H9 (cell line): ENCODE measurements around the gene TMBIM6. TPM values are rescaled to one million over a fixed set of nuclear protein-coding genes. Genes with fewer than 3 reads are reported as not detected.
A peak's percentile ranks its signal among the peaks of the same experiment; 100 is the strongest.

Experiments used
- DNase-seq: peaks from one replicate; pipeline ENCODE4 v3.0.0-alpha.2; 2017
- H2AFZ ChIP-seq: one replicate; pipeline ENCODE4 v1.6.1; 2013; ENCODE audit warnings: mild to moderate bottlenecking, low read length, control low read depth, moderate library complexity
- H2AK5ac ChIP-seq: 2 replicates; pipeline ENCODE4 v1.6.1; 2013; ENCODE audit warnings: low read length, control low read depth, mixed read lengths; ENCODE audit not compliant: insufficient read length
- H2BK120ac ChIP-seq: one replicate; pipeline ENCODE4 v1.6.1; 2013; ENCODE audit warnings: low read depth, mild to moderate bottlenecking, low read length, control low read depth, inconsistent platforms; ENCODE audit not compliant: poor library complexity, severe bottlenecking
- H2BK12ac ChIP-seq: 2 replicates; pipeline ENCODE4 v1.6.1; 2013; ENCODE audit warnings: low read length, control low read depth, mixed read lengths, low read depth; ENCODE audit not compliant: insufficient read length
- H2BK15ac ChIP-seq: 2 replicates; pipeline ENCODE4 v1.6.1; 2013; ENCODE audit warnings: low read depth, low read length, control low read depth
- H2BK20ac ChIP-seq: one replicate; pipeline ENCODE4 v1.6.1; 2013; ENCODE audit warnings: low read depth, mild to moderate bottlenecking, low read length, control low read depth, inconsistent platforms; ENCODE audit not compliant: poor library complexity, severe bottlenecking
- H2BK5ac ChIP-seq: 2 replicates; pipeline ENCODE4 v1.6.1; 2013; ENCODE audit warnings: low read length, control low read depth, mixed read lengths; ENCODE audit not compliant: insufficient read length
- H3K14ac ChIP-seq: 2 replicates; pipeline ENCODE4 v1.6.1; 2013; ENCODE audit warnings: low read length, control low read depth; ENCODE audit not compliant: insufficient read depth
- H3K18ac ChIP-seq: 2 replicates; pipeline ENCODE4 v1.6.1; 2013; ENCODE audit warnings: low read depth, mild to moderate bottlenecking, mixed read lengths, low read length, control low read depth; ENCODE audit not compliant: insufficient read length
- H3K23ac ChIP-seq: 2 replicates; pipeline ENCODE4 v1.6.1; 2013; ENCODE audit warnings: low read length, control low read depth, mixed read lengths, low read depth; ENCODE audit not compliant: insufficient read length
- H3K23me2 ChIP-seq: 2 replicates; pipeline ENCODE4 v1.6.1; 2013; ENCODE audit warnings: low read depth, mild to moderate bottlenecking, mixed read lengths, low read length, control low read depth; ENCODE audit not compliant: insufficient read length, poor library complexity, severe bottlenecking
- H3K27ac ChIP-seq: 2 replicates; pipeline ENCODE4 v1.5.1; 2013; ENCODE audit warnings: low read length, control low read depth, mixed read lengths, low read depth; ENCODE audit not compliant: insufficient read length
- H3K27me3 ChIP-seq: 2 replicates; pipeline ENCODE4 v1.6.1; 2013; ENCODE audit warnings: low read length, control low read depth, inconsistent platforms; ENCODE audit not compliant: insufficient read depth
- H3K4ac ChIP-seq: 2 replicates; pipeline ENCODE4 v1.6.1; 2013; ENCODE audit warnings: low read depth, mild to moderate bottlenecking, control low read depth, inconsistent platforms, low read length, moderate library complexity
- H3K4me1 ChIP-seq: 2 replicates; pipeline ENCODE4 v1.6.1; 2013; ENCODE audit warnings: low read length, control low read depth, inconsistent platforms; ENCODE audit not compliant: insufficient read depth
- H3K4me2 ChIP-seq: 2 replicates; pipeline ENCODE4 v1.6.1; 2013; ENCODE audit warnings: low read length, control low read depth, mixed read lengths; ENCODE audit not compliant: insufficient read length, insufficient read depth
- H3K56ac ChIP-seq: 2 replicates; pipeline ENCODE4 v1.6.1; 2013; ENCODE audit warnings: low read depth, mild to moderate bottlenecking, mixed read lengths, low read length, control low read depth; ENCODE audit not compliant: insufficient read length
- H3K79me1 ChIP-seq: 2 replicates; pipeline ENCODE4 v1.6.1; 2013; ENCODE audit warnings: low read depth, mild to moderate bottlenecking, moderate library complexity, low read length, control low read depth, inconsistent platforms; ENCODE audit not compliant: insufficient read depth, poor library complexity, severe bottlenecking
- H3K79me2 ChIP-seq: 2 replicates; pipeline ENCODE4 v1.6.1; 2013; ENCODE audit warnings: low read length, control low read depth, inconsistent platforms; ENCODE audit not compliant: insufficient read depth
- H3K9ac ChIP-seq: 2 replicates; pipeline ENCODE4 v1.6.1; 2013; ENCODE audit warnings: low read length, control low read depth, mixed read lengths; ENCODE audit not compliant: insufficient read length; ENCODE audit errors: extremely low read depth
- H3K9me3 ChIP-seq: one replicate; pipeline ENCODE4 v1.6.1; 2013; ENCODE audit warnings: low read depth, low read length, inconsistent platforms; ENCODE audit not compliant: control insufficient read depth
- H3T11ph ChIP-seq: one replicate; pipeline ENCODE4 v1.6.1; 2013; ENCODE audit warnings: mild to moderate bottlenecking, low read length, control low read depth, inconsistent platforms
- H4K20me1 ChIP-seq: one replicate; pipeline ENCODE4 v1.6.1; 2013; ENCODE audit not compliant: control insufficient read depth, insufficient read length, insufficient read depth
- H4K5ac ChIP-seq: 2 replicates; pipeline ENCODE4 v1.6.1; 2013; ENCODE audit warnings: low read depth, mild to moderate bottlenecking, mixed read lengths, low read length, control low read depth; ENCODE audit not compliant: insufficient read length
- H4K8ac ChIP-seq: replicated peaks from 2 replicates; pipeline ENCODE4 v1.6.1; 2013; ENCODE audit warnings: low read length, control low read depth, mixed read lengths, low read depth; ENCODE audit not compliant: insufficient read length
- H4K91ac ChIP-seq: 2 replicates; pipeline ENCODE4 v1.6.1; 2013; ENCODE audit warnings: low read depth, mild to moderate bottlenecking, moderate library complexity, mixed read lengths, low read length, control low read depth; ENCODE audit not compliant: insufficient read length
- H3K27ac Mint-ChIP-seq, 3 experiments: 2 replicates in 2 of 3; 3 replicates in 1 of 3; pipeline ENCODE4 v1.8.0; 2020 to 2021; ENCODE audit warnings: mixed read lengths in 3 of 3, mild to moderate bottlenecking in 1 of 3, moderate library complexity in 1 of 3
- H3K27me3 Mint-ChIP-seq: 2 replicates; pipeline ENCODE4 v1.8.0; 2021; ENCODE audit warnings: low read depth, mild to moderate bottlenecking, moderate library complexity, mixed read lengths
- H3K36me3 Mint-ChIP-seq, 3 experiments: 2 replicates in 2 of 3; 3 replicates in 1 of 3; pipeline ENCODE4 v1.8.0; 2020 to 2021; ENCODE audit warnings: low read depth in 3 of 3, mixed read lengths in 3 of 3; ENCODE audit not compliant: insufficient read depth in 1 of 3
- H3K4me1 Mint-ChIP-seq, 2 experiments: 2 replicates each; pipeline ENCODE4 v1.8.0; 2020; ENCODE audit warnings: mixed read lengths in 2 of 2
- H3K4me3 Mint-ChIP-seq, 2 experiments: 2 replicates in 1 of 2; 3 replicates in 1 of 2; pipeline ENCODE4 v1.8.0; 2020 to 2021; ENCODE audit warnings: mild to moderate bottlenecking in 2 of 2, mixed read lengths in 2 of 2, moderate library complexity in 1 of 2
- H3K9me3 Mint-ChIP-seq, 2 experiments: 2 replicates in 1 of 2; 3 replicates in 1 of 2; pipeline ENCODE4 v1.8.0; 2020; ENCODE audit warnings: mild to moderate bottlenecking in 2 of 2, mixed read lengths in 2 of 2, moderate library complexity in 1 of 2
- WGBS: extraction: QIAGEN DNeasy Blood & Tissue Kit; methylation state at CpG from one replicate; pipeline ENCODE4 v1.1.7; 2013; ENCODE audit warnings: missing lambda C conversion rate, low lambda C conversion rate, mixed read lengths; ENCODE audit not compliant: insufficient read length; ENCODE audit errors: extremely low coverage; 5-methylcytosine and 5-hydroxymethylcytosine counted together
- total RNA-seq: library from RNA; stranded (reverse); gene quantifications from 2 replicates; pipeline ENCODE4 v1.2.1, GENCODE V29; 2021
- TF ChIP-seq, protein P1 (sequence below): fragments of 200-600 bp; sonication (generic); conservative IDR thresholded peaks from 3 replicates; pipeline ENCODE4 v1.8.0; 2021; ENCODE audit warnings: antibody characterized with exemption, mild to moderate bottlenecking

TMBIM6 gene
- total RNA-seq, 1 experiment from 2014 or later, result 362 TPM

DNA sequence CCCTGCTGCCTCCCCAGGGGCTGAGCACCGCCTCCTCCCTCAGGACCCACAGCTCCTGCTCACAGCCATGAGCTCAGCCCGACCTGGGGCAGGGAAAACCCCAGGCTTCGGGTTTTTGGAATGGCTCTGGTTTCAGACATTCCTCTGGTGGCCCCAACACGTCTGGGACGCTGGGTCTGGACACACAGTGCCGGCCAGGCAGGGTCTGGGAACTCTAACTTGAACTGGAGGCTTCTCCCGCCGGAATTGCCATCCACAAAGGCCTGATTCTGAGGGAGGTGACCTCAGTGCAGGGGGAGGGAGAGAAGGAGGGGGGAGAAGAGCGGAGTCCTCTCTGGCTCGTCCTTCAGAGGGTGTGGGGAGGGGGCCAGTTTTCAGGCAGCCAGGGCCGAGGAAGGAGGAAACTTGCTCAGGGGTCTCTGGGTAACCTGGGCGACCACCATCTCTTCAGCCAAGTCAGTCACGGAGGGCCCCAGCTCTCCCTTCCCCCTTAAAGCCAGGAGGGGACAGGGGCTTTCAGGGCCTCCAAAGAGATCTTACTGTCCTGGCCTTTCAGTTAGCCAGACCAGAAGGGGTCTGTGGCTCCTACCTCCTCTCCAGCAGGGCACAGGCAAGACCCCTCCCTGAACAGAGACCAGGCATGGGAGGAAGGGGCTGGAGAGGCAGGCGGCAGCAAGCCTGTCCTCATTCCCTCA lies 67.5 kb downstream of the TMBIM6 start:
- no peak overlapping the region for H3K4ac ChIP-seq
- no peaks in the 10 kb centered on the region for H3K23me2 ChIP-seq
- no CpG with 5 or more reads among the region's 14 CpGs for WGBS
- no peaks in the 10 kb centered on the region for H4K20me1 ChIP-seq
- H2AK5ac ChIP-seq, result no peak overlapping the region
- no peak overlapping the region for H3K9ac ChIP-seq
- no peak overlapping the region for H3T11ph ChIP-seq
- H3K9me3 ChIP-seq, result no peaks in the 10 kb centered on the region
- no peak overlapping the region for H2BK20ac ChIP-seq
- no peak for DNase-seq
- no peak overlapping the region for H4K5ac ChIP-seq
- Mint-ChIP-seq H3K4me3 (no peak overlapping the region; a peak in 1 of 5 replicates), H3K4me1 (peaks cover 26 to 52% of the 10 kb centered on the region in 2 experiments), H3K27me3 (no peaks in the 10 kb centered on the region), H3K36me3 (peaks cover 0 to 20% (median 14%) of the 10 kb centered on the region in 3 experiments; a peak in 5 of 7 replicates), H3K27ac (peak overlapping the region; percentile 93 to 96 (median 96); a peak in 4 of 7 replicates), H3K9me3 (no peaks in the 10 kb centered on the region; a peak in 1 of 5 replicates)
- TF ChIP-seq, protein P1, sequence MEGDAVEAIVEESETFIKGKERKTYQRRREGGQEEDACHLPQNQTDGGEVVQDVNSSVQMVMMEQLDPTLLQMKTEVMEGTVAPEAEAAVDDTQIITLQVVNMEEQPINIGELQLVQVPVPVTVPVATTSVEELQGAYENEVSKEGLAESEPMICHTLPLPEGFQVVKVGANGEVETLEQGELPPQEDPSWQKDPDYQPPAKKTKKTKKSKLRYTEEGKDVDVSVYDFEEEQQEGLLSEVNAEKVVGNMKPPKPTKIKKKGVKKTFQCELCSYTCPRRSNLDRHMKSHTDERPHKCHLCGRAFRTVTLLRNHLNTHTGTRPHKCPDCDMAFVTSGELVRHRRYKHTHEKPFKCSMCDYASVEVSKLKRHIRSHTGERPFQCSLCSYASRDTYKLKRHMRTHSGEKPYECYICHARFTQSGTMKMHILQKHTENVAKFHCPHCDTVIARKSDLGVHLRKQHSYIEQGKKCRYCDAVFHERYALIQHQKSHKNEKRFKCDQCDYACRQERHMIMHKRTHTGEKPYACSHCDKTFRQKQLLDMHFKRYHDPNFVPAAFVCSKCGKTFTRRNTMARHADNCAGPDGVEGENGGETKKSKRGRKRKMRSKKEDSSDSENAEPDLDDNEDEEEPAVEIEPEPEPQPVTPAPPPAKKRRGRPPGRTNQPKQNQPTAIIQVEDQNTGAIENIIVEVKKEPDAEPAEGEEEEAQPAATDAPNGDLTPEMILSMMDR, result no peak
- no peak overlapping the region for H3K4me2 ChIP-seq
- no peak overlapping the region for H3K56ac ChIP-seq
- H3K27ac ChIP-seq, result no peak overlapping the region
- H3K4me1 ChIP-seq, result peaks cover 14% of the 10 kb centered on the region; the same call in 1 of the 2 replicates
- H2BK120ac ChIP-seq, result peak overlapping the region; percentile 70
- H2BK15ac ChIP-seq, result no peak overlapping the region
- no peak overlapping the region for H2BK12ac ChIP-seq
- no peaks in the 10 kb centered on the region for H3K27me3 ChIP-seq
- no peak overlapping the region for H4K8ac ChIP-seq
- peak overlapping the region; percentile 30 for H3K18ac ChIP-seq
- no peaks in the 10 kb centered on the region for H3K79me1 ChIP-seq
- H3K79me2 ChIP-seq, result no peaks in the 10 kb centered on the region
- no peak overlapping the region for H2AFZ ChIP-seq
- peak overlapping the region; percentile 70 for H3K14ac ChIP-seq
- peak overlapping the region; percentile 3 for H4K91ac ChIP-seq
- no peak overlapping the region for H3K23ac ChIP-seq
- no peak overlapping the region for H2BK5ac ChIP-seq
